ENCODE measurements around the gene NRG4. TPM values are rescaled to one million over a fixed set of nuclear protein-coding genes. Genes with fewer than 3 reads are reported as not detected.
"Not testable (repeated sequence)": the region's sequence is repeated elsewhere in the genome, so short reads cannot be mapped to it uniquely, and the experiment has no call there.

NRG4 gene
- total and polyA plus RNA-seq, 2 donors = 0.84 to 6.1 TPM

DNA sequence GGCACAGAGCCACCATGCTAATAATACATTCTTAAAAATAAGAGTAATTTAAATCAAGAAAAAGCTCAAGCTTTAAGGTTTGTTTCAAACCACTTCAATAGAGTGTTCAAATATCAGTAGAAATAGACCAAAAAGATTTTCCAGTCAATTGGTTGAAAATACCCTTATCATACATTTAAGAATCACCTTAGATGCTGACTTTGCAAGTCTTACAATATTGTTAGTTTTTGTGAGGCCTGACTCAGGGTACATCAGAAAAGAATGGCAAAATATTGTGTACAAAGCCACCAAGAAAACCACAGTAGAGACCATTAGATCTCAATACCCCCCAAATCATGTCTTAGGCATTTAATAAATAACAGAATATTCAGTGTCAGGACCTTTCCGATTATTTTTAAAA is 19.8 kb upstream of the NRG4 start:
- WGBS = 78% methylated on average over 1 of the region's 1 CpG
- H3K36me3 ChIP-seq (ENCODE audit: insufficient read depth) = no peaks in the 10 kb centered on the region
- H3K4me1 ChIP-seq (ENCODE audit: insufficient read depth) = no peaks in the 10 kb centered on the region
- DNase-seq (ENCODE audit: extremely low spot score) = no peak
- no peak overlapping the region for H3K27ac ChIP-seq (ENCODE audit: low read depth)
- H3K4me3 ChIP-seq (ENCODE audit: low read depth, low read length) = no peak overlapping the region

DNA sequence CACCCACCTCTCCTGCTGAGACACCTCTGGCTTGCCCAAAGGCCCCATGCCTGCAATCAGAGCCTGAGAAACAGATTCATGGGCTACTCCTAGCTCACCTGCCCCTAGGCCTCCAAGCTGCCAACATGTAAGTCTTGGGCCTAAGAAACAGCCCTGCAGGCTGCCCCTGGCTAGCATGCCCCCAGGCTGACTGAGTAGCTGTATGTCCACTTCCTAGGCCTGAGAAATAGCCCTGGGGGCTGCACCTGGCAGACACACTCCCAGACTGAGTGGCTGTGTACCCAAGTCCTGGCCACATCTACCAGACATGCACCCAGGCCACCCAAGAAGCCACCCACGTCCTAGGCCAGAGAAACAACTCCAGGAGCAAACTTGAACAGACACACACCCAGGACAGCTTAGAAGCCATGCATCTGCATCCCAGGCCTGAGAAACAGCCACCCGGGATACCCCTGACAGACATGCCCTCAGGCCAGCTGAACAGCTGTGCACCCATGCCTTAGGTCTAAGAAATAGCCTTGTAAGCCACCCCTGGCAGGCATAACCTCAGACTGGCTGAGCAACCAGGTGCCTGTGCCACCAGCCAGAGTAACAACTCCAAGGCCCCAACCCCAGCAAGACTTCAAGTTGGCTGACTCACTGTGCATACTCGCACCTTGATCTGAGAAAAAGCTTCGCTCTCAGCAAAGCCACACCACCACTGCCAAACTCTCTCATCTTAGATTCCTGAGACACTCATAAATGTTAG is 12.0 kb upstream of the NRG4 start:
- 83% methylated on average over 4 of the region's 4 CpGs for WGBS
- DNase-seq (ENCODE audit: extremely low spot score) = no peak
- H3K4me3 ChIP-seq (ENCODE audit: low read depth, low read length) = no peak overlapping the region
- H3K4me1 ChIP-seq (ENCODE audit: insufficient read depth) = no peaks in the 10 kb centered on the region
- H3K27ac ChIP-seq (ENCODE audit: low read depth) = no peak overlapping the region
- H3K36me3 ChIP-seq (ENCODE audit: insufficient read depth) = no peaks in the 10 kb centered on the region

DNA sequence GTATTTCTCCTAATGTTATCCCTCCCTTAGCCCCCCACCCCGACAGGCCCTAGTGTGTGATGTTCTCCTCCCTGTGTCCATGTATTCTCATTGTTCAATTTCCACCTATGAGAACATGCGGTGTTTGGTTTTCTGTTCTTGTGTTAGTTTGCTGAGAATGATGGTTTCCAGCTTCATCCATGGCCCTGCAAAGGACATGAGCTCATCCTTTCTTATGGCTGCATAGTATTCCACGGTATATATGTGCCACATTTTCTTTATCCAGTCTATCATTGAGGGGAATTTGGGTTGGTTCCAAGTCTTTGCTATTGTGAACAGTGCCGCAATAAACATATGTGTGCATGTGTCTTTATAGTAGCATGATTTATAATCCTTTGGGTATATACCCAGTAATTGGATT is 1.2 kb upstream of the NRG4 start:
- not testable (repeated sequence) for H3K27ac ChIP-seq (ENCODE audit: low read depth); H3K36me3 ChIP-seq (ENCODE audit: insufficient read depth); DNase-seq (ENCODE audit: extremely low spot score); H3K4me3 ChIP-seq (ENCODE audit: low read depth, low read length); H3K4me1 ChIP-seq (ENCODE audit: insufficient read depth)
- WGBS = 97% methylated on average over 4 of the region's 4 CpGs

DNA sequence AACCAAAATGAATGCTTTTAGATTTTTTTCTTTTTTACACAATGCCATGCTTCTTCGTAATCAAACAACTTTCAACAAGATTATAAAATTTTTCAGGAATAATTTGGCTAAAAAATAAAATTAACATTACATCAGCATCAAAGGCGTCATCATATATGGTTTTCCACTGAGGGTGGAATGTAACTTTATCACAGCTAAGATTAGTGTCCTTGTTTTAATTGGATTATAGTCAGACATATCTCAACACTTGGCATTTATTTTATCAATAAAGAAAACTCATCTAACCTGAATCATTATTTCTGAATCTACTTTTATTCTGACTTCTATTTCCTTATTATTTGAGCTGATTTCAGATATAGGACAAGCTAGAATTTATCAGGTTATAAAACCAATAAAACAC is 1.6 kb downstream of the NRG4 start:
- Histone ChIP-seq H3K4me1 (ENCODE audit: insufficient read depth) (no peaks in the 10 kb centered on the region), H3K4me3 (ENCODE audit: low read depth, low read length) (no peak overlapping the region), H3K27ac (ENCODE audit: low read depth) (no peak overlapping the region), H3K36me3 (ENCODE audit: insufficient read depth) (no peaks in the 10 kb centered on the region)
- DNase-seq (ENCODE audit: extremely low spot score) = no peak
- 79% methylated on average over 2 of the region's 2 CpGs for WGBS

DNA sequence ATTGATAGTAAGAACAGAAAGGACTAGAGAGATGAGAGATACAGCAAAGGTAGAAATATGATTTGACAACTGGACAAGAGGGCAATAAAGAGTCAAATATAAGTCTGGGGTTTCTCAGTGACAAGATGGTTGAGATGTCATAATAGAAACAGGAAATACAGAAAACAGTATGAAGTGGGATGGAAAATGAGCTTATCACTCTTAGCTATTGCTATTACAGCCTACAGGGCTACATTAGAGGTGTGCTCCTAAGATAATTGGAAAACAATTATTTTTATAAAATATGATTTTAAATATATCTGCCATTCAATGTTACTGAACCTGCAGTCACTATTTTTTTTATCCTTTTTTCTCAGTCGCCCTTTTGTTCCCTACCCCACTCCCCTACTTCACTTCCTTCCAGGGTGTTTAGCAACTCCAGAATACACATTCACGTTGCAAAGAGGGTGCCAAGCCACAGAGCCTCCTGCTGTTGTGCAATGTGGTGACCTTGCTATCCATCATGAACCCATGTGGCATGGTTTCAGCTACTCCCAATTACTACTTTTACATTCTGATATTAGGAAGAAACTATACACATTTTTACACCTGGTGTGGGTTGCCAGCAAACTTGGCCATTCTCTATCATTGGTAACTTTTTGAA is 6.0 kb downstream of the NRG4 start:
- 46% methylated on average over 2 of the region's 2 CpGs for WGBS
- H3K4me1 ChIP-seq (ENCODE audit: insufficient read depth) = no peaks in the 10 kb centered on the region
- no peak for DNase-seq (ENCODE audit: extremely low spot score)
- no peak overlapping the region for H3K4me3 ChIP-seq (ENCODE audit: low read depth, low read length)
- no peaks in the 10 kb centered on the region for H3K36me3 ChIP-seq (ENCODE audit: insufficient read depth)
- no peak overlapping the region for H3K27ac ChIP-seq (ENCODE audit: low read depth)

DNA sequence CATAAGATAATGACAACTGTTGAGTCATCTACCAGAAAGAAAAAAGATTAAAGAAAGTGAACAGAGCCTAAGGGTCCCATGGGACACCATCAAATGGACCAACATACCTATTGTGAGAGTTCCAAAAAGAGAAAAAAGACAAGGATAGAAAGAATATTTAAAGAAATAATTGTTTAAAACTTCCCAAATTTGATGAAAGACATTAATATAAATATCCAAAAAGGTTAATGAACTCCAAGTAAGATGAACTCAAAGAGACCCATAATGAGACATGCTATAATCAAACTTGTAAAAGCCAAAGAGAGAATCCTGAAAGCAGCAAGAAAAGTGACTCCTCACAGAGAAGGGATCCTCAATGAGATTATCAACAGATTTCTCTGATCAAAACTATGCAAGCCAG is 8.9 kb downstream of the NRG4 start:
- no peak for DNase-seq (ENCODE audit: extremely low spot score)
- H3K27ac ChIP-seq (ENCODE audit: low read depth) = no peak overlapping the region
- no peaks in the 10 kb centered on the region for H3K36me3 ChIP-seq (ENCODE audit: insufficient read depth)
- no peak overlapping the region for H3K4me3 ChIP-seq (ENCODE audit: low read depth, low read length)
- H3K4me1 ChIP-seq (ENCODE audit: insufficient read depth) = no peaks in the 10 kb centered on the region

DNA sequence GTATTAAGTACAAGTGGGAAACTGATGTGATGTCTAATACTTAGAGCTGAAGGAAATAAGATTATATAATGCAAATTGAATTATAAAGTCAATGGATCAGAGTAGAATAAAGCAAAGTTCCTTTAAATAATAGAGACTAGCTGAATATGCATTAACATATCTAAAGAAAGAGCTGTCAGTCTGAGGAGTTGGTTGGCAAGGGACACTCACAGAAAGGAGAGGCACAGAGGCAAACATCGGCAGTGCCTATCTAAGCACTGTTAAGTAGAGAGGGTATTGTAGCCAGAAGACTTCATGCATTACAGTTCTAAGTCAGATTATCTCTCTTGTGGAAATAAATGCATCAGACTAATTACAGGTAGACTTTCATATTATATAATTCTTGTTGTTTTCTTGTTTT is 16.6 kb downstream of the NRG4 start:
- DNase-seq (ENCODE audit: extremely low spot score) = no peak
- no peak overlapping the region for H3K4me3 ChIP-seq (ENCODE audit: low read depth, low read length)
- H3K4me1 ChIP-seq (ENCODE audit: insufficient read depth) = no peaks in the 10 kb centered on the region
- 84% methylated on average over 1 of the region's 1 CpG for WGBS
- no peaks in the 10 kb centered on the region for H3K36me3 ChIP-seq (ENCODE audit: insufficient read depth)
- H3K27ac ChIP-seq (ENCODE audit: low read depth) = no peak overlapping the region

DNA sequence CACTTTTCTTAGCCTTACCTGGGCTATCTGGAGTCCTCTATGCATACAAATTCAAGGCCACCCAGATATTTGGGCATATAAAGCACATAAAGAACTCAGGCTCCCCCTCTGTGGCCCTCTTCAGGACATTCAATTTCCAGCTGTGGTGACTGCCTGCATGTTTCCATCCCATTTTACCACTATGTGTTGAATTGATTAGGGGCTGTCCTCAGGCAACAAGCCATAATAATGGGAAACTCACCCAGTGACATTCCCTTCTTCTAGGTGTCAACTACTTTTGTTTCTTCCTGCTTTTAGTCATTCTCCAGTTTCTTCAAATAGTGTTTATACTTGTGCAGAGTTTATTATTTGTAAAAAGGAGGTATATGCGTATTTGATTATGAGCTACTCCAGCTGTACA is 18.0 kb downstream of the NRG4 start:
- Histone ChIP-seq H3K36me3 (ENCODE audit: insufficient read depth) (no peaks in the 10 kb centered on the region), H3K27ac (ENCODE audit: low read depth) (no peak overlapping the region), H3K4me3 (ENCODE audit: low read depth, low read length) (no peak overlapping the region), H3K4me1 (ENCODE audit: insufficient read depth) (no peaks in the 10 kb centered on the region)
- DNase-seq (ENCODE audit: extremely low spot score) = no peak
- 95% methylated on average over 1 of the region's 1 CpG for WGBS

DNA sequence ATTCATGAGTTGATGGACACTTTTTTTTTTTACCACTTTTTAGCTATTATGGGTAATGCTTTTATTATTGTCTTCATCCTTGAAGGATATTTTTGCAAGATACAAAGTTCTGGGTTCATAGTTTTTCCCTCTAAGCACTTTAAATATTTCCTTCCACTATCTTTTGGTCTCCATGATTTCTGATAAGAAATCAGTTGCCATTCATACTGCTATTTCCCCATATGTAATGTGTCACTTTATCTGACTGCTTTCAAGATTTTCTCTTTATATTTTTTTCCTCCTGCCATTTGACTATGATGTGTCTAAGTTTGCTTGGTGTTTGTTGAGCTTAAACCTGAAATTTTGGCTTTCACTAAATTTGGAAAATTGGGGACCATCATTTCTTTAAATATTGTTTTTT is 19.3 kb downstream of the NRG4 start:
- H3K36me3 ChIP-seq (ENCODE audit: insufficient read depth) = no peaks in the 10 kb centered on the region
- H3K4me3 ChIP-seq (ENCODE audit: low read depth, low read length) = no peak overlapping the region
- H3K4me1 ChIP-seq (ENCODE audit: insufficient read depth) = no peaks in the 10 kb centered on the region
- DNase-seq (ENCODE audit: extremely low spot score) = no peak
- no peak overlapping the region for H3K27ac ChIP-seq (ENCODE audit: low read depth)

DNA sequence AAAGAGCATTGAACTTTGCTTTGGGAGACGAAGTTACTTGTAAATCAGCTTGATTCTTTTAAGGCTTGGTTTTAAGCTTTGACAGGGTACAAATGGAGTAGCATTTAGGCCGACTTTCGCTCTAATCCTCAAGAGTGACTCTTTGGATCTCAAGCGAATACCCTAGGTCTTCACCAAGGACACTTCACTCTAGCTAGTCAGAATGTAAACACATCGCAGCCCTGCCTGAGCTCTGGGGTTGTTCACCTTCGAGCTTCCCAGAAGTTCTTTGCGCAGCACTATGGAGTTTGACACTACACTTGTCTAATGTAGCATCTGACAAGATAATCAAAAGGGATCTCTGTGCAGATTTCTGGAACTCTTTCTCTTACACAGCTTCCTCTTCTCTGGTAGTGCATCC is 22.3 kb downstream of the NRG4 start:
- no peaks in the 10 kb centered on the region for H3K4me1 ChIP-seq (ENCODE audit: insufficient read depth)
- H3K4me3 ChIP-seq (ENCODE audit: low read depth, low read length) = no peak overlapping the region
- no peak overlapping the region for H3K27ac ChIP-seq (ENCODE audit: low read depth)
- no peaks in the 10 kb centered on the region for H3K36me3 ChIP-seq (ENCODE audit: insufficient read depth)
- no peak for DNase-seq (ENCODE audit: extremely low spot score)
- 69% methylated on average over 7 of the region's 7 CpGs for WGBS

DNA sequence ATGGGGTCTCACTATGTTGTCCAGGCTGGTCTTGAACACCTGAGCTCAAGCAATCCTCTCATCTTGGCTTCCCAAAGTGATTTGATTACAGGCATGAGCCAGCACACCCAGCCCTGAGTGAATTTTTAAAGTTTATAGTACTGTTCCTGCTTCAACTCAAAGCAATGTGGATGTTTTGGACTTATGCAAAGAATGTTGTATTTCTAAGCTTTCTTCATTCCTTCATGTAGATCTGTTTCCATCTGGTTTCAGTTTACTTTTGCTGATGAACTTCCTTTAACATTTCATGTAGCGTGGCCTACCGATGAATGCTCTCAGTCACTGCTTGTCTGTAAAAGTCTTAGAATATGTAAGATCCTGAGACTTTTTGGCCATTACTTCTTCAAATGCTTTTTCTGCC is 23.2 kb downstream of the NRG4 start:
- 49% methylated on average over 2 of the region's 2 CpGs for WGBS
- Histone ChIP-seq H3K27ac (ENCODE audit: low read depth) (no peak overlapping the region), H3K36me3 (ENCODE audit: insufficient read depth) (no peaks in the 10 kb centered on the region), H3K4me1 (ENCODE audit: insufficient read depth) (no peaks in the 10 kb centered on the region), H3K4me3 (ENCODE audit: low read depth, low read length) (no peak overlapping the region)
- DNase-seq (ENCODE audit: extremely low spot score) = no peak

DNA sequence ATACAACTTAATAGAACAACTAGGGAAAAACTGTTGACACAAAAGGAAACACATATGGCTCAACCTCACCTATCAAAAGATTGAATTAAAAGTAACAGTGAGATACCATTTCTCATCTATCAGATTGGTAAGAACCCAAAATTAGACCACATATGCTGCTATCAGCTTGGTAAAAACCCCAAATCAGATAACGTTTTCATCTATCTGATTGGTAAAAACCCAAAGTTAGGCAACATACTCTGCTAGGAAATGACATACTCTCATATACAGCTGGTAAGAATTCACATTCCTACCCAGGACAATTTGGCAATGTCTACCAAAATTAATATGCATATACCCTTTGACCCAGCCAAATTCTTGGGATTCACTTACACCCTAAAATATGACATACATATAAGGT is 26.3 kb downstream of the NRG4 start:
- no peaks in the 10 kb centered on the region for H3K4me1 ChIP-seq (ENCODE audit: insufficient read depth)
- no peaks in the 10 kb centered on the region for H3K36me3 ChIP-seq (ENCODE audit: insufficient read depth)
- DNase-seq (ENCODE audit: extremely low spot score) = no peak
- no peak overlapping the region for H3K27ac ChIP-seq (ENCODE audit: low read depth)
- 60% methylated on average over 1 of the region's 1 CpG for WGBS
- H3K4me3 ChIP-seq (ENCODE audit: low read depth, low read length) = no peak overlapping the region

DNA sequence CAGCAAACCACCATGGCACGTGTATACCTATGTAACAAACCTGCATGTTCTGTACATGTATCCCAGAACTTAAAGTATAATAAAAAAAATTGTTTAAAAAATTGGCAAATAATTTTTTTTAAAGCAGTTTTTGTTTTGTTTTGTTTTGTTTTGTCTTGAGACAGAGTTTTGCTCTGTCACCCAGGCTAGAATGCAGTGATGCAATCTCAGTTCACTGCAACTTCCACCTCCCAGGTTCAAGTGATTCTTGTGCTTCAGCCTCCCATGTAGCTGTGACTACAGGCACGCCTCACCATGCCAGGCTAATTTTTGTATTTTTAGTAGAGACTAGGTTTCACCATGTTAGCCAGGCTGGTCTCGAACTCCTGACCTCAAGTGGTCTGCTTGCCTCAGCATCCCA is 27.5 kb downstream of the NRG4 start:
- WGBS = 93% methylated on average over 3 of the region's 3 CpGs
- not testable (repeated sequence) for H3K4me3 ChIP-seq (ENCODE audit: low read depth, low read length); DNase-seq (ENCODE audit: extremely low spot score); H3K4me1 ChIP-seq (ENCODE audit: insufficient read depth); H3K27ac ChIP-seq (ENCODE audit: low read depth); H3K36me3 ChIP-seq (ENCODE audit: insufficient read depth)

DNA sequence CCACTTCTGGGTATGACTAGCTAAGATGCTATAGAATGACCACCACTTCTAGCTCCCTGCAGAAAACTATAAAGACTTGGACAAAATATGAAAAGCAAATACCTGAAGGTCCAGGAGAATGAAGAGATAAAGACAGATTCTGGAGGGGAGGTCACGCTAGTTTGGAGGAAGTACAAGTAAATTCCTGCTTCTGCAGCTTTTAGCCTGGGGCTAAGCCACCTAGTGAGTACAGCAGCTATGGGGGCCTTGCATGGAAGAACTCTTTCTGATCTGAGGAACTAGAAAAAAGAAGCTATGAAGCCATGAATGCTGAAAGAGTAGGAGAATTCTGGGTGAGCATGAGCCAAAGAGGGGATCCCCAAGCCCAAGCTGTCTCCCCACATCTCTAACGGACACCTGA is 29.8 kb downstream of the NRG4 start:
- Histone ChIP-seq H3K27ac (ENCODE audit: low read depth) (no peak overlapping the region), H3K36me3 (ENCODE audit: insufficient read depth) (no peaks in the 10 kb centered on the region), H3K4me3 (ENCODE audit: low read depth, low read length) (no peak overlapping the region), H3K4me1 (ENCODE audit: insufficient read depth) (no peaks in the 10 kb centered on the region)
- WGBS = 80% methylated on average over 2 of the region's 2 CpGs
- no peak for DNase-seq (ENCODE audit: extremely low spot score)
